DOHH2 (cell line): ENCODE measurements around the gene SIGLEC11.

Source experiments
- H3F3A ChIP-seq: fragments of 200-600 bp; sonication (generic), shearing (Covaris generic); 2 replicates; pipeline ENCODE4 v1.6.0; 2016; ENCODE audit warnings: antibody characterized with exemption, mild to moderate bottlenecking; ENCODE audit not compliant: control insufficient read depth, insufficient read depth
- H3K27ac ChIP-seq: fragments of 200-600 bp; sonication (generic); 2 replicates; pipeline ENCODE4 v1.5.1; 2014; ENCODE audit warnings: low read depth, mild to moderate bottlenecking, low read length, moderate library complexity
- H3K27me3 ChIP-seq: fragments of 200-600 bp; sonication (generic); 2 replicates; pipeline ENCODE4 v1.6.1; 2014; ENCODE audit warnings: mild to moderate bottlenecking, low read length, mixed read lengths; ENCODE audit not compliant: control insufficient read depth
- H3K36me3 ChIP-seq: fragments of 200-600 bp; sonication (generic); 2 replicates; pipeline ENCODE4 v1.6.1; 2014; ENCODE audit warnings: mild to moderate bottlenecking, low read length, moderate library complexity, mixed read lengths; ENCODE audit not compliant: control insufficient read depth
- H3K4me1 ChIP-seq: fragments of 200-600 bp; sonication (generic); 2 replicates; pipeline ENCODE4 v1.6.1; 2014; ENCODE audit warnings: mild to moderate bottlenecking, low read length, mixed read lengths; ENCODE audit not compliant: control insufficient read depth
- H3K4me2 ChIP-seq: fragments of 200-600 bp; sonication (generic); 2 replicates; pipeline ENCODE4 v1.6.0; 2014; ENCODE audit warnings: mild to moderate bottlenecking, low read length, moderate library complexity
- H3K4me3 ChIP-seq: fragments of 200-600 bp; sonication (generic); 2 replicates; pipeline ENCODE4 v1.5.1; 2014; ENCODE audit warnings: mild to moderate bottlenecking, low read length, mixed read lengths
- H3K79me2 ChIP-seq: fragments of 200-600 bp; sonication (generic); 2 replicates; pipeline ENCODE4 v1.6.1; 2014; ENCODE audit warnings: mild to moderate bottlenecking, low read length, mixed read lengths; ENCODE audit not compliant: control insufficient read depth
- H3K9me2 ChIP-seq: fragments of 200-600 bp; sonication (generic); replicated peaks from 2 replicates; pipeline ENCODE4 v1.6.1; 2014; ENCODE audit warnings: mild to moderate bottlenecking, low read length, mixed read lengths; ENCODE audit not compliant: control insufficient read depth
- H3K9me3 ChIP-seq: fragments of 200-600 bp; sonication (generic); 2 replicates; pipeline ENCODE4 v1.6.1; 2014; ENCODE audit warnings: antibody characterized with exemption, low read length, mixed read lengths; ENCODE audit not compliant: control insufficient read depth, insufficient read depth
- H4K20me1 ChIP-seq: fragments of 200-600 bp; sonication (generic); 2 replicates; pipeline ENCODE4 v1.6.0; 2014; ENCODE audit warnings: low read depth, mild to moderate bottlenecking, antibody characterized with exemption, low read length, moderate library complexity; ENCODE audit not compliant: control insufficient read depth, insufficient read depth
- EZH2phosphoT487 ChIP-seq: fragments of 200-600 bp; sonication (generic); IDR thresholded peaks from 2 replicates; pipeline ENCODE4 v1.6.1; 2017; ENCODE audit warnings: borderline replicate concordance, mild to moderate bottlenecking, antibody characterized with exemption, low read length, moderate library complexity, mixed read lengths
- TF ChIP-seq, protein P1 (sequence below): fragments of 200-600 bp; sonication (generic); IDR thresholded peaks from one replicate; pipeline ENCODE4 v1.5.1; 2014; ENCODE audit warnings: antibody characterized with exemption, mild to moderate bottlenecking, low read depth, low read length; ENCODE audit not compliant: poor library complexity, severe bottlenecking

Gene SIGLEC11

DNA sequence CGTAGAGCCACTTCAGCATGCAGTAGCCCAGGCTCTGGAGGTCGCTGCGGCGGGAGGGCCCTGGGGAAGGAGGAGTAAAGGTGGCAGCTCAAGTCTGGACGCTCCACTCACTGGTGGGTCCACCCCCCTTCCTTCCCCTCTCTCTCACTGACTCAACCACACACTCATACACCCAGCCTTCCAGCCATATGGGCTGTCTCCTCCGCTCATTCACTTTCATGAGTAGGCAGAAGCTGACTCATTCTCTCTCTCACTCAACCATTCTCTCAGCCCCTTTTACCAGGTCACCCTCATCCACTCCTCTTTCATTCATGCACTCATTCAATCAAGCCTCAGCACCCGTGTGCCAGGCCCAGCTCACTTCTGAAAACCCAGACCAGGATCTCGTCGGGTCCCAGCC lies 27.5 kb upstream of the SIGLEC11 start:
- H3K4me1 ChIP-seq, result no peaks in the 10 kb centered on the region

DNA sequence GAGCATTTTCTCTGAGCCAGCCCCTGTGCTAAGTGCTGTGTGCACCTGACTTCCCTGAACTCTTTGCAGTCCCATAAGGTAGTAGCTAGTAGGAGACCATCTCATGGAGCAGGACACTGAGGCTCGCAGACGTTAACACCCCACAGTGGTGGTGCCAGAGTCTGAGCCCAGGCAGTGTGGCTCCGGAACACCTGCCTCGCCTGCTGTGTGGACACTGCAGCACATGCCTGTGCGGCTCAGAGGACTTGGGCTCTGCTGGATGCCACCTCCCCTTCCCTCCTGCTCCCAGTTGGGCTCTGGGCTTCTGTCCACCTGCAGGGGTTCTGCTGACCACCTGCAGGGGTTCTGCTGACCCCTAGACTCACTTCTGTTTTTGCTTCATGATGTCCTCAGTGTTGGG lies 27.0 kb upstream of the SIGLEC11 start:
- Histone ChIP-seq H3K4me2 (no peak overlapping the region), H3K27me3 (no peaks in the 10 kb centered on the region), H4K20me1 (peaks cover 8% of the 10 kb centered on the region), H3K4me1 (no peaks in the 10 kb centered on the region), H3K36me3 (no peaks in the 10 kb centered on the region), H3K27ac (no peak overlapping the region), H3K9me2 (no peaks in the 10 kb centered on the region), H3F3A (no peaks in the 10 kb centered on the region), H3K9me3 (no peaks in the 10 kb centered on the region), H3K79me2 (no peaks in the 10 kb centered on the region), H3K4me3 (no peak overlapping the region)
- TF ChIP-seq, protein P1, sequence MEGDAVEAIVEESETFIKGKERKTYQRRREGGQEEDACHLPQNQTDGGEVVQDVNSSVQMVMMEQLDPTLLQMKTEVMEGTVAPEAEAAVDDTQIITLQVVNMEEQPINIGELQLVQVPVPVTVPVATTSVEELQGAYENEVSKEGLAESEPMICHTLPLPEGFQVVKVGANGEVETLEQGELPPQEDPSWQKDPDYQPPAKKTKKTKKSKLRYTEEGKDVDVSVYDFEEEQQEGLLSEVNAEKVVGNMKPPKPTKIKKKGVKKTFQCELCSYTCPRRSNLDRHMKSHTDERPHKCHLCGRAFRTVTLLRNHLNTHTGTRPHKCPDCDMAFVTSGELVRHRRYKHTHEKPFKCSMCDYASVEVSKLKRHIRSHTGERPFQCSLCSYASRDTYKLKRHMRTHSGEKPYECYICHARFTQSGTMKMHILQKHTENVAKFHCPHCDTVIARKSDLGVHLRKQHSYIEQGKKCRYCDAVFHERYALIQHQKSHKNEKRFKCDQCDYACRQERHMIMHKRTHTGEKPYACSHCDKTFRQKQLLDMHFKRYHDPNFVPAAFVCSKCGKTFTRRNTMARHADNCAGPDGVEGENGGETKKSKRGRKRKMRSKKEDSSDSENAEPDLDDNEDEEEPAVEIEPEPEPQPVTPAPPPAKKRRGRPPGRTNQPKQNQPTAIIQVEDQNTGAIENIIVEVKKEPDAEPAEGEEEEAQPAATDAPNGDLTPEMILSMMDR, result no peak
- no peak for TF ChIP-seq EZH2phosphoT487

More for the DNA sequence above, 27.5 kb upstream of the SIGLEC11 start:
- Histone ChIP-seq H3F3A (no peaks in the 10 kb centered on the region), H4K20me1 (peaks cover 6% of the 10 kb centered on the region), H3K36me3 (no peaks in the 10 kb centered on the region), H3K9me2 (no peaks in the 10 kb centered on the region), H3K27ac (no peak overlapping the region), H3K9me3 (no peaks in the 10 kb centered on the region), H3K4me3 (no peak overlapping the region), H3K4me2 (no peak overlapping the region), H3K79me2 (no peaks in the 10 kb centered on the region), H3K27me3 (no peaks in the 10 kb centered on the region)
- TF ChIP-seq, protein P1, result no peak
- TF ChIP-seq EZH2phosphoT487, result no peak

DNA sequence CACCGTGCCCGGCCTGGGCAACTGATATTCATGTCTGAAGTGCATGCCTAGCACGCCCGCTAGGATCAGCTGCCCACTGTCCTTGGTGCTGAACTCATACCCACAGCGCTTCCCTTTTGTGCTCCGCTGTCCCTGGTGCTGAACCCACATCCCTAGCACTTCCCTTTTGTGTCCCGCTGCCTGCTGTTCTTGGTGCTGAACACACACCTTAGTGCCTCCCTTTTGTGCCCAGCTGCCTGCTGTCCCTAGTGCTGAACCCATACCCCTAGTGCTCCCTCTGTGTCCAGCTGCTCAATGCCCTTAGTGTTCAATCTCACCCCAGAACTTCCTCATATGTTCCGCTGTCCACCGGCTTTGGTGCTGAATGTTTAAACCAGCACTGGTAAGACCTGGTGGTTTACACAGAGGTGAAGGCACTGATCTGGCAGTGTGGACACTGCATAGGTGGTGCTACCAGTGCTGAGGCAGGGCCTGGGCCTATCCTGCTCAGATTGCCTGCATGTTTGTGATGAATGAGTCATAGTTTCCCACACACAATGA lies 26.3 kb upstream of the SIGLEC11 start:
- H3K9me2 ChIP-seq, result no peaks in the 10 kb centered on the region
- H3F3A ChIP-seq, result no peaks in the 10 kb centered on the region
- H3K79me2 ChIP-seq, result no peaks in the 10 kb centered on the region
- no peak overlapping the region for H3K4me2 ChIP-seq
- no peak overlapping the region for H3K27ac ChIP-seq
- no peaks in the 10 kb centered on the region for H3K36me3 ChIP-seq
- no peak for TF ChIP-seq EZH2phosphoT487
- TF ChIP-seq, protein P1, result no peak
- H3K4me3 ChIP-seq, result no peak overlapping the region
- no peaks in the 10 kb centered on the region for H3K27me3 ChIP-seq
- peaks cover 8% of the 10 kb centered on the region for H4K20me1 ChIP-seq
- no peaks in the 10 kb centered on the region for H3K9me3 ChIP-seq
- no peaks in the 10 kb centered on the region for H3K4me1 ChIP-seq
